GM12878 (cell line): Measurements from ENCODE around the gene MITD1.

Experiments
- BACH1 ChIP-seq: fragments of 450-650 bp; IDR thresholded peaks from 2 replicates; pipeline ENCODE4 v1.6.1; 2017; ENCODE audit warnings: mild to moderate bottlenecking, borderline replicate concordance
- CBFB ChIP-seq: IDR thresholded peaks from 2 replicates; pipeline ENCODE4 v1.6.1; 2016; ENCODE audit warnings: antibody characterized with exemption, low read depth
- CEBPB ChIP-seq, 2 experiments: fragments of 150-350 bp in 1 of 2; IDR thresholded peaks; 2 replicates each; pipeline ENCODE4 v1.6.1; 2012 to 2014; ENCODE audit warnings: low read depth in 2 of 2, low read length in 2 of 2, borderline replicate concordance in 1 of 2, inconsistent platforms in 1 of 2
- CHD2 ChIP-seq: IDR thresholded peaks from 2 replicates; pipeline ENCODE4 v1.6.1; 2011; ENCODE audit warnings: low read depth, low read length, improper control_type of control experiment, borderline replicate concordance
- NR2C2 ChIP-seq: IDR thresholded peaks from 2 replicates; pipeline ENCODE4 v1.6.1; 2011; ENCODE audit warnings: borderline replicate concordance, low read depth; ENCODE audit not compliant: control insufficient read depth, insufficient read length
- PML ChIP-seq: IDR thresholded peaks from 2 replicates; pipeline ENCODE4 v1.6.1; 2012; ENCODE audit warnings: low read length, inconsistent platforms
- POLR2A ChIP-seq: IDR thresholded peaks from 2 replicates; pipeline ENCODE4 v1.6.1; 2011; ENCODE audit warnings: low read depth, mild to moderate bottlenecking, low read length
- POLR2AphosphoS5 ChIP-seq: IDR thresholded peaks from 2 replicates; pipeline ENCODE4 v1.6.1; 2011; ENCODE audit warnings: mild to moderate bottlenecking, low read length, inconsistent platforms
- SP1 ChIP-seq: IDR thresholded peaks from one replicate; pipeline ENCODE4 v1.6.1; 2011; ENCODE audit warnings: low read depth, low read length
- TBL1XR1 ChIP-seq: IDR thresholded peaks from 2 replicates; pipeline ENCODE4 v1.6.1; 2012; ENCODE audit warnings: low read depth, low read length, improper control_type of control experiment
- TF ChIP-seq, protein P1 (sequence below), 3 experiments: IDR thresholded peaks in 2 of 3; conservative IDR thresholded peaks in 1 of 3; 2 replicates each; pipeline ENCODE4 v1.5.1; 2011; ENCODE audit warnings: low read depth in 3 of 3, low read length in 3 of 3, mild to moderate bottlenecking in 3 of 3, control low read depth in 2 of 3, moderate library complexity in 2 of 3, inconsistent platforms in 1 of 3, mixed read lengths in 1 of 3; ENCODE audit not compliant: control insufficient read depth in 2 of 3, insufficient read depth in 1 of 3; ENCODE audit errors: extremely low read depth in 1 of 3
- TF ChIP-seq, protein P2 (sequence below): fragments of 450-650 bp; formaldehyde crosslinking; IDR thresholded peaks from 2 replicates; pipeline ENCODE4 v1.4.0; 2022; ENCODE audit warnings: mild to moderate bottlenecking, moderate library complexity
- TF ChIP-seq, protein P3 (sequence below): IDR thresholded peaks from 2 replicates; pipeline ENCODE4 v1.6.1; 2012; ENCODE audit warnings: low read depth, low read length, improper control_type of control experiment

DNA sequence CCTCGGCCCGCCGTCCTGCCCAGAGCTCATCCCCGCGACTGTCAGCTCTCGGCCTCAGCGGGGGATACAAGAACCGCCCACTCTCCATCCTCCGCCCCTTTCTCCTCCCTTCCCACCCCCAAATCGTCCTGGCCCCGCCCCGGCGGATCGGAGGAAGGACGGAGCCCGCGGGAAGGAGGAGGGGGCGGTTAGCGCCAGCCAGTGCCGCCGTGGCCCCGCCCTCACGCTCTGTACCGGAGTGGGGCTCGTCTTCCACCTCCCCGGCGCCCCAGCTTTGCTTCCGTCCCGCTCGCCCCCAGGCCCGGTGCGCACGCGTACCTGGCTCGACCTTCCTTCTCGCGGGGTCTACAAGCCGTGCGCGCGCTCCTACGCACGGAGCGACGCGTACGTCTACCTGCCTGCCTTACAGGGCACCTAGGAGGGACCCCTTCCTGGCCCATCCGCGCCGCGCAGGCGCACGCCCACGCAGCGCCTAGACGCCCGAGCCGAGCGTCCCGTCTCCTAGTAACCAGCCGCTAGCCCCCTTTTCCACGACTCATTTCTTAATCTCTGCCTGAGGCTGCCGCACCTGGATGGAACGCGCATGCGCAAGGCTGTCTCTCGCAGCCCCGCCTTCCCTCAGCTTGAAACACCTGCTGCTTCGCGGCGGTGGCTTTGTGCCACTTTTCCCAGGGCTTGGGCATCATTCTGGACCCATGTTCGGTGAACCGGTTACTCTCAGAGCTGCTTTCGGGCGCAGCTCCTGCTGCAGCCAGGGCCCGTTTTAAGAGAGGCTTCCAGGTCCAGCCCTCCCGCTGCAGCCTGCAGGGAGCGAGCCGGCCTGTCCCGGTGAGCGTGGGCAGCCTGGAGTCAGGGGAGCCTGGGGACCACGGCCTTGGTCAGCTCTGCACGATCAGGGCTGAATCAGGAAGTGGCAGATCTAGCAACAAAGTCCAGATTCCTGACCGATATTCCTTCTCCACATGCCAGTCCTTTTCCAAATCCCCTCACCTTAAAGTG is 39.4 kb downstream of the MITD1 start, which contains the start of gene C2orf15:
- TF ChIP-seq POLR2AphosphoS5 (peak; percentile 15; the same call in 1 of the 2 replicates), BACH1 (no peak), NR2C2 (no peak), PML (no peak), POLR2A (peak; percentile 89), SP1 (no peak), CHD2 (peak; percentile 72), CEBPB (IDR thresholded peaks at IDR 0.05; ENCODE audit: borderline replicate concordance in 1 of 2, low read depth in 2 of 2, low read length in 2 of 2) (no peak), TBL1XR1 (no peak), CBFB (0 out of 2 replicates have a peak, but pooled peaks have one; percentile 37)
- TF ChIP-seq, protein P1, sequence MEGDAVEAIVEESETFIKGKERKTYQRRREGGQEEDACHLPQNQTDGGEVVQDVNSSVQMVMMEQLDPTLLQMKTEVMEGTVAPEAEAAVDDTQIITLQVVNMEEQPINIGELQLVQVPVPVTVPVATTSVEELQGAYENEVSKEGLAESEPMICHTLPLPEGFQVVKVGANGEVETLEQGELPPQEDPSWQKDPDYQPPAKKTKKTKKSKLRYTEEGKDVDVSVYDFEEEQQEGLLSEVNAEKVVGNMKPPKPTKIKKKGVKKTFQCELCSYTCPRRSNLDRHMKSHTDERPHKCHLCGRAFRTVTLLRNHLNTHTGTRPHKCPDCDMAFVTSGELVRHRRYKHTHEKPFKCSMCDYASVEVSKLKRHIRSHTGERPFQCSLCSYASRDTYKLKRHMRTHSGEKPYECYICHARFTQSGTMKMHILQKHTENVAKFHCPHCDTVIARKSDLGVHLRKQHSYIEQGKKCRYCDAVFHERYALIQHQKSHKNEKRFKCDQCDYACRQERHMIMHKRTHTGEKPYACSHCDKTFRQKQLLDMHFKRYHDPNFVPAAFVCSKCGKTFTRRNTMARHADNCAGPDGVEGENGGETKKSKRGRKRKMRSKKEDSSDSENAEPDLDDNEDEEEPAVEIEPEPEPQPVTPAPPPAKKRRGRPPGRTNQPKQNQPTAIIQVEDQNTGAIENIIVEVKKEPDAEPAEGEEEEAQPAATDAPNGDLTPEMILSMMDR (IDR thresholded peaks at IDR 0.05 in 2 of 3, conservative IDR thresholded peaks at IDR 0.05 in 1 of 3; ENCODE audit: control insufficient read depth in 2 of 3, extremely low read depth in 1 of 3, insufficient read depth in 1 of 3, low read depth in 3 of 3, low read length in 3 of 3) = no peak
- TF ChIP-seq, protein P2, sequence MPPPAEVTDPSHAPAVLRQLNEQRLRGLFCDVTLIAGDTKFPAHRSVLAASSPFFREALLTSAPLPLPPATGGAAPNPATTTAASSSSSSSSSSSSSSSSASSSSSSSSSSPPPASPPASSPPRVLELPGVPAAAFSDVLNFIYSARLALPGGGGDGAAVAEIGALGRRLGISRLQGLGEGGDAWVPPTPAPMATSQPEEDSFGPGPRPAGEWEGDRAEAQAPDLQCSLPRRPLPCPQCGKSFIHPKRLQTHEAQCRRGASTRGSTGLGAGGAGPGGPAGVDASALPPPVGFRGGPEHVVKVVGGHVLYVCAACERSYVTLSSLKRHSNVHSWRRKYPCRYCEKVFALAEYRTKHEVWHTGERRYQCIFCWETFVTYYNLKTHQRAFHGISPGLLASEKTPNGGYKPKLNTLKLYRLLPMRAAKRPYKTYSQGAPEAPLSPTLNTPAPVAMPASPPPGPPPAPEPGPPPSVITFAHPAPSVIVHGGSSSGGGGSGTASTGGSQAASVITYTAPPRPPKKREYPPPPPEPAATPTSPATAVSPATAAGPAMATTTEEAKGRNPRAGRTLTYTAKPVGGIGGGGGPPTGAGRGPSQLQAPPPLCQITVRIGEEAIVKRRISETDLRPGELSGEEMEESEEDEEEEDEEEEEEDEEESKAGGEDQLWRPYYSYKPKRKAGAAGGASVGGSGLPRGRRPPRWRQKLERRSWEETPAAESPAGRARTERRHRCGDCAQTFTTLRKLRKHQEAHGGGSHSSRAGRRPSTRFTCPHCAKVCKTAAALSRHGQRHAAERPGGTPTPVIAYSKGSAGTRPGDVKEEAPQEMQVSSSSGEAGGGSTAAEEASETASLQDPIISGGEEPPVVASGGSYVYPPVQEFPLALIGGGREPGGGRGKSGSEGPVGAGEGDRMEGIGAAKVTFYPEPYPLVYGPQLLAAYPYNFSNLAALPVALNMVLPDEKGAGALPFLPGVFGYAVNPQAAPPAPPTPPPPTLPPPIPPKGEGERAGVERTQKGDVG = no peak
- TF ChIP-seq, protein P3, sequence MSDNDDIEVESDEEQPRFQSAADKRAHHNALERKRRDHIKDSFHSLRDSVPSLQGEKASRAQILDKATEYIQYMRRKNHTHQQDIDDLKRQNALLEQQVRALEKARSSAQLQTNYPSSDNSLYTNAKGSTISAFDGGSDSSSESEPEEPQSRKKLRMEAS = no peak; the same call in 1 of the 2 replicates
